Dendritic cell treated with granulocyte-macrophage colony-stimulating factor and Interleukin-4, amounts not matched to agents 40 ng/mL and 50 ng/mL, for 4 days (primary cell): Measurements from ENCODE around the gene C2CD3.

ENCODE experiments used
- H3K27ac Mint-ChIP-seq: one replicate; pipeline ENCODE4 v1.8.0; 2022; ENCODE audit warnings: mild to moderate bottlenecking, mixed read lengths
- H3K27me3 Mint-ChIP-seq: one replicate; pipeline ENCODE4 v1.8.0; 2022; ENCODE audit warnings: mild to moderate bottlenecking, mixed read lengths
- H3K36me3 Mint-ChIP-seq: one replicate; pipeline ENCODE4 v1.8.0; 2022; ENCODE audit warnings: low read depth, mixed read lengths
- H3K4me1 Mint-ChIP-seq: one replicate; pipeline ENCODE4 v1.8.0; 2022; ENCODE audit warnings: low read depth, mixed read lengths
- H3K4me3 Mint-ChIP-seq: one replicate; pipeline ENCODE4 v1.8.0; 2022; ENCODE audit warnings: mild to moderate bottlenecking, moderate library complexity, mixed read lengths
- H3K9me3 Mint-ChIP-seq: one replicate; pipeline ENCODE4 v1.8.0; 2022; ENCODE audit warnings: mixed read lengths
- intact Hi-C: fragments of 100-400 bp; cut with micrococcal nuclease; formaldehyde crosslinking; loops from one replicate; pipeline ENCODE4 v1.15.0; 2022

C2CD3 gene

DNA sequence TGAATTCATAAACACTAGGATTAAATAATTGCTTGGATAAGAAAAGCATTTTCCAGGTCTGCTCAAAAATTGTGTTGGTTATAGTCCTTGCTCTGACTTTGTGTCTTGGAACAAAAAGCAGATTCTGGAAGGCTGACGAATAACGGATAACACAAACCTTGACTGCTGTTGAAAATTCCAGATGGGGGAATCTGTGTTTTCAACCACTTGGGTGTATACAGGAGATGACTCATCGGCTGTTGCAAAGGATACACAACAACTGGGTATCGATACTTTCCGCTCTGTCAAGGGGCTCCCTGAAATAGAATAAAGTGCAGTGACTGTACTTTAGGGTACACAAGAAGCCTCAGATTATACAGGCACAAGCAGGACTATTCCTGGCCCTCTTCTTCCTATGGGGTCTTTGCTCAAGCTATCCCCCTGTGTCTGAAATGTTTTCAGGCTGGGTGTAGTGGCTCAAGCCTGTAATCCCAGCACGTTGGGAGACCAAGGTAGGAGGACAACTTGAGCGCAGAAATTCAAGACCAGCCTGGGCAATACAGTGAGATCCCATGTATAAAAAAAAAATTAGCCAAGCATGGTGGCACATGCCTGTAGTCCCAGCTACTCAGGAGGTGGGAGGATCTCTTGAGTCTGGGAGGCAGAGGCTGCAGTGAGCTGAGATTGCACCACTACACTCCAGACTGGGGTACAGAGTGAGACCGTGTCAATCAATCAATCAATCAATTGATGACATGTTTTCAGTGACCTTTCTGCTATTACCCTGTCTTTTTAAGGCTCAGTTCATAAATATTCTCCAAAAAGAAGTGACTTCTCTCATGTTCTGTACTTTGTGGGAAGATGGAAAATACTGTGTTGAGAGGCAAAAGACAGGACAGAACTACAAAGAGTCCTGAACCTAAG is 113.3 kb downstream of the C2CD3 start:
- Mint-ChIP-seq H3K9me3 (no peaks in the 10 kb centered on the region), H3K4me3 (no peak overlapping the region), H3K27ac (no peak overlapping the region)

DNA sequence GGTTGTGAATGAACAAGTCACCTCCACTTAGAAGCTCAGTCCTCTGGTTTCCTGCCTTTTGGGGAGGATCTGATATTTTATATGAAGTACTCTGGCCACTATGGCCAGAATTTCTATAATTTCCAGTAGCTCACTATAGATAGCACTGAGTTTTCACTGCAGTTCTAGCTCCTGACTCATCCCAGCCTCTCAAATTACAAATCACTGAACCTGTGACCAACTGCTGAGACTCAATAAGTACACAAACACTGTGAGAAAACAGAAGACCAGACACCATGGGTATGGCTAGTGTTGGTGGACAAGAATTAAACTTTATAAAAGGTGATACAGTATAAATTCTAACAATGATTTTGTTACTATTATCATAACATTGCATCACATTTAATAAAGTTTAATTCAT is 114.9 kb downstream of the C2CD3 start:
- Mint-ChIP-seq H3K4me1 (peaks cover 6% of the 10 kb centered on the region), H3K4me3 (no peak overlapping the region), H3K9me3 (no peaks in the 10 kb centered on the region), H3K36me3 (peaks cover 22% of the 10 kb centered on the region), H3K27ac (no peak overlapping the region), H3K27me3 (no peaks in the 10 kb centered on the region)
- intact Hi-C loops, result no loop called here

More for the DNA sequence above, 113.3 kb downstream of the C2CD3 start:
- peaks cover 6% of the 10 kb centered on the region for H3K4me1 Mint-ChIP-seq
- H3K36me3 Mint-ChIP-seq, result peaks cover 24% of the 10 kb centered on the region
- H3K27me3 Mint-ChIP-seq, result no peaks in the 10 kb centered on the region
- intact Hi-C loops, result no loop called here

DNA sequence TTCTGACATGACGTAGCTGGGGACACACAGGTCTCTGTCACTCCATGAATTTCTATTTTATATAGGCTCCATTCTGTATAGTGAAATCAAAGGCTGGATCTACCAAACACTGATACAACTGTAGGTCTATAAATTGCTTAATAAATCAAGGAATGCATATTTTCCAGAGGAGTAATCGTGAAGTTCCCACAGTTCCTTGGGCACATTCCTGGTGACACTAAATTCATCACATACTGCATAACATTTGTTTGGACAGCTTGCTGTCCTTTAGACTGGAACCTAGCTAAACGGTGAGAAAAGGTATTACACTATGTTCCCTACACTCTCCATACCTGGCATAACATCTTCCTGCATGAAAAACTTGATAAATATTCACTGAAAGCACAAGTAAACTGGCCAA is 120.3 kb downstream of the C2CD3 start:
- Mint-ChIP-seq H3K27ac (no peak overlapping the region), H3K4me1 (peaks cover 6% of the 10 kb centered on the region), H3K4me3 (no peak overlapping the region), H3K27me3 (no peaks in the 10 kb centered on the region), H3K36me3 (peaks cover 24% of the 10 kb centered on the region), H3K9me3 (no peaks in the 10 kb centered on the region)
- intact Hi-C loops, result no loop called here

DNA sequence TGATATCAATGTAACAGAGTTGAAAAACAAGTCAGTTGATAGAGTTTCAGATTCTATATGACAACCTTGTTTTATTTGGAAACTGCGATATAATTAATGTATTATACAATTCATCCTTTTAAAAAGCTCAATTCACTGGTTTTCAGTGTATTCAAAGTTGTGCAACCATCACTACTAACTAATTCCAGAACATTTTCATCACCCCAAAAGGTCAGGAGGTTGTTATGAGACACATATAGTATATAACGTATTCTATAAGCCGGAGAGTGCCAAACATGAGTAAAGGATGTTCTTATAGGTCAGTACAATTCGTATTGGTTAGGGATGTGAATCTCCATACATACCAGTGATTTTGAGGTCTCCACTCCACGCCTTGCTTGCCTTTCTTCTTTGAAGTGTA is 121.8 kb downstream of the C2CD3 start:
- no peaks in the 10 kb centered on the region for H3K4me1 Mint-ChIP-seq
- H3K36me3 Mint-ChIP-seq, result peaks cover 36% of the 10 kb centered on the region

DNA sequence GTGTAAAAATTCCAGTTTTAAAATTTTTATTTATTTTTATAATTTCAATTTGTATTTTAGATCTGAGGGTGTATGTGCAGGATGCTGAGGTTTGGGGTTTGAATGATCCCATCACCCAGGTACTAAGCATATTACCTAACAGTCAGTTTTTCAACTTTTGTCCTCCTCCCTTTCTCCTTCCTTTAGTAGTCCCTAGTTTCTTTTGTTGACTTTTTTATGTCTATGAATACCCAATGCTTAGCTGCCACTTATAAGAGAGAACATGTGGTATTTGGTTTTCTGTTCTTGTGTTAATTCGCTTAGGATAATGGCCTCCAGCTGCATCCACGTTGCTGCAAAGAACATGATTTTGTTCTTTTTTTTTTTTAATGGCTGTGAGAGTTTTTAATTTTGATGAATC is 126.3 kb downstream of the C2CD3 start:
- Mint-ChIP-seq H3K27ac (no peak overlapping the region), H3K36me3 (peaks cover 48% of the 10 kb centered on the region), H3K4me1 (no peaks in the 10 kb centered on the region), H3K4me3 (no peak overlapping the region), H3K9me3 (no peaks in the 10 kb centered on the region), H3K27me3 (no peaks in the 10 kb centered on the region)
- intact Hi-C loops, result no loop called here

More for the DNA sequence above, 121.8 kb downstream of the C2CD3 start:
- H3K9me3 Mint-ChIP-seq, result no peaks in the 10 kb centered on the region
- H3K27me3 Mint-ChIP-seq, result no peaks in the 10 kb centered on the region
- intact Hi-C loops, result no loop called here
- no peak overlapping the region for H3K4me3 Mint-ChIP-seq
- no peak overlapping the region for H3K27ac Mint-ChIP-seq

DNA sequence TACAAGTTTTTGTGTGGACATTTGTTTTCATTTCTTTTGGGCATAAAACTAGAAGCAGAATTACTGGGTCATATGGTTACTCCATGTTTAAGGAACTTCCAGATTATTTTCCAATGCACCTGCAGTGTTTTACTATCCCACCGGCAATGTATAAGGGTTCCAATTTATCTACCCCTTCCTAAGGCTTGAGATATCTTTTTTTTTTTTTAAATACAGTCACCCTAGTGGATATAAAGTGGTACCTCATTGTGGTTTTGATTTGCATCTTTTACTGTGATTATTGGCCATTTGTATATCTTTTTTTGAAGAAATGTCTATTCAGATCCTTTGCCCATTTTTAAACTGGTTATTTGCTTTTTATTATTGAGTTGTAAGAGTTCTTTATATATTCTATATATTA is 127.4 kb downstream of the C2CD3 start:
- H3K36me3 Mint-ChIP-seq, result peaks cover 52% of the 10 kb centered on the region
- no peaks in the 10 kb centered on the region for H3K27me3 Mint-ChIP-seq
- H3K9me3 Mint-ChIP-seq, result no peaks in the 10 kb centered on the region
- H3K4me1 Mint-ChIP-seq, result peaks cover 4% of the 10 kb centered on the region
- no peak overlapping the region for H3K4me3 Mint-ChIP-seq
- intact Hi-C loops, result no loop called here
- H3K27ac Mint-ChIP-seq, result no peak overlapping the region

DNA sequence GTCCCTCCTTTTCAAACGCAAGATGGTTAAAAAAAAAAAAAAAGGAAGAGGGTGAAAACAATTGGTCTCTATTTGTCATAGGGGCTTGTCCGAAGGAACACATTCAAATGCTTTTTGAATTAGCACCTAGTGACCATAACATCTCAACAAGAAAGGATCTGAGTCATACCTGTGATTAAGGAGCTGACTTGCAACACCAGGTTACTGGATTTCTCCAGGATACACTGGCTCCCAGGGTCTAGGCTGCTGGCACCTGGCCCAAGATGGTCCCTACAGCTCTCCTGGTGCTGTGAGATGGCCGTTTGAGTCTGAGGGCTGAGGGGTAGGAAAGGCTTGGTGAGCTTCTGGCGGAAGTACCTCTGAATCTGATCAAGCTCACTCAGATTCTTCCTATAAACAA is 133.5 kb downstream of the C2CD3 start:
- Mint-ChIP-seq H3K36me3 (peaks cover 63% of the 10 kb centered on the region), H3K27ac (no peak overlapping the region), H3K4me3 (no peak overlapping the region), H3K9me3 (no peaks in the 10 kb centered on the region), H3K4me1 (peaks cover 6% of the 10 kb centered on the region), H3K27me3 (no peaks in the 10 kb centered on the region)
- intact Hi-C loops, result no loop called here

DNA sequence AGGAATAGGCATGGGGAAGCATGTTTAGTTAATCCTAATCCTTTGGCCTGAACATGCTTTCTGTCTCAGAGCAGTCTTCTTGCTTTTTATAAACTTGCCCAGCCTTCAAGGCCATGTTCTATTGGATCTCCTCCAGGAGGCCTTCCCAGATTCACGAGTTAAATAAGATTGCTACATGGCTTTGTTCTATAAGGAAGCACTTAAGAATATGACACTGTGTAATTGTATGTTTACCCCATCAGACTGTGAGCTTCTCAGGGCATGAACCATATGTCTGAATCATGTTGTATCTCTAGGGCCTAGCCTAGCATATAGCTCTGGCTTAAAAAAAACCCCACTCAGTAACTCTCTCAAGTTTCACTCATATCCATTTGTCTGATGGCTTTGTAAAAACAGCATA is 135.5 kb downstream of the C2CD3 start:
- no peak overlapping the region for H3K27ac Mint-ChIP-seq
- no peaks in the 10 kb centered on the region for H3K9me3 Mint-ChIP-seq
- H3K36me3 Mint-ChIP-seq, result peaks cover 49% of the 10 kb centered on the region
- intact Hi-C loops, result no loop called here
- peaks cover 18% of the 10 kb centered on the region for H3K4me1 Mint-ChIP-seq
- no peak overlapping the region for H3K4me3 Mint-ChIP-seq
- no peaks in the 10 kb centered on the region for H3K27me3 Mint-ChIP-seq

DNA sequence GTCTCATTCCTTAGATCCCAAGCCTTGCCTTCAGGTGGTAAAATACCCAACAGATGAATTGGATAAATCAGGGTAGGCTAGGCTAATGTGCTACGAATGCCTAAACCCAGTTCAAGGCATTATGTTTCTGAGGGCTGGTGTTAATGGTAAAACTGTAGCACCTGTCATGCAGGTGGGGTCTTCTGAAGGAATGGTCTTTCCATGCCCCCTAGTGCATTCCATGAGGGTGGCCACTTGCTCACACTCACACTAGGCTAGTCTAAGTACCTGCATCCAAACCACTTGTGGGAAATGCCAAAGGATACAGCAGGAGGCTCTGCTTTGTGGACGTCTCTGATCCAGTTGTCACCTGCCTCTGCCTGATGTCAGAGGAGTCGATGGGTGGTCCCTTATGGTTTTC is 137.8 kb downstream of the C2CD3 start:
- intact Hi-C loops, result no loop called here
- Mint-ChIP-seq H3K27ac (no peak overlapping the region), H3K9me3 (no peaks in the 10 kb centered on the region), H3K4me1 (peaks cover 18% of the 10 kb centered on the region), H3K27me3 (no peaks in the 10 kb centered on the region), H3K4me3 (no peak overlapping the region), H3K36me3 (peaks cover 56% of the 10 kb centered on the region)

DNA sequence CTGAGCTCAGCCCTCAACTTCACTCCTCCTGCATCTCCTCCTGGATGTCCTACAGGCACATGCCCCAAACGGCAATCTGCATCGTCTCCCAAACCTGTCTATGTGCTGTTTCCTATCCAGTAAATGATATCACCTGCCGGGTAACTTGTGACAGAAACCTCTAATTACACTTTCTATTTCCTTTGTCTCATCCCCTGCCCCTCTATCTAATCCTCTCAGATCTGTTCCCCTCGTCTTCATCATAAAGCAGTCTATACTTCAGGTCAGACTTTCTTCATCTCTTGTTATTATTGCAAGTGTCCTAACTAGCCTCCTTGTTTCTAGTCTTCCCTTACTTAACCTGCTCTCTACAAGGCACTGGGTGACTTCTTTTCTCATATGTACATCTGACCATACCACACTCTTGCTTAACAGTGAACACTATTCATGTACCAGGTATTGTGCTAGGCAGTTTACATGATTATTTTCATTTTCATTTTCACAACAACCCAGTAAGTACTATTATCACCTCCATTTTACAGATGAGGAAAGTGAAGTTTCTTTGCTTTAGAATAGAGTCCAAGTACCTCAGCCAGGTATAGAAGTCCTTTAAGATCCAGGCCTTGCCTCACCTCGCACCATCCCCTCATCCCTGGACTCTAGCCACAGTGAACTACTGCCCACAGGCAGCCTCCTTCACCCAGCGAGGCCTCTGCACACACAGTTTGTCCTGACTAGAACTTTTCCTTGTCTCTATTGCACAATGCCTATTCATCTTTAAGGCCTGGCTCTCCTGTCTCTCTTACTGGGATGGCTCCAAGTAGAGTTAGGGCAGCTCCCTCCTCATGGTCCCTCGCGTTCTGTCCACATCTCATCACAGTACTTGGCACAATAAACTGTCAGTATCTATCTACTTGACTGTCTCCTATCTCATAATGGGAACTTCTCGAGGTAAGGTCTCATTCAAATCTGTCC is 139.8 kb downstream of the C2CD3 start:
- intact Hi-C loops, result no loop called here
- Mint-ChIP-seq H3K36me3 (peaks cover 39% of the 10 kb centered on the region), H3K9me3 (no peaks in the 10 kb centered on the region), H3K4me3 (no peak overlapping the region), H3K4me1 (peaks cover 31% of the 10 kb centered on the region), H3K27ac (no peak overlapping the region), H3K27me3 (no peaks in the 10 kb centered on the region)

DNA sequence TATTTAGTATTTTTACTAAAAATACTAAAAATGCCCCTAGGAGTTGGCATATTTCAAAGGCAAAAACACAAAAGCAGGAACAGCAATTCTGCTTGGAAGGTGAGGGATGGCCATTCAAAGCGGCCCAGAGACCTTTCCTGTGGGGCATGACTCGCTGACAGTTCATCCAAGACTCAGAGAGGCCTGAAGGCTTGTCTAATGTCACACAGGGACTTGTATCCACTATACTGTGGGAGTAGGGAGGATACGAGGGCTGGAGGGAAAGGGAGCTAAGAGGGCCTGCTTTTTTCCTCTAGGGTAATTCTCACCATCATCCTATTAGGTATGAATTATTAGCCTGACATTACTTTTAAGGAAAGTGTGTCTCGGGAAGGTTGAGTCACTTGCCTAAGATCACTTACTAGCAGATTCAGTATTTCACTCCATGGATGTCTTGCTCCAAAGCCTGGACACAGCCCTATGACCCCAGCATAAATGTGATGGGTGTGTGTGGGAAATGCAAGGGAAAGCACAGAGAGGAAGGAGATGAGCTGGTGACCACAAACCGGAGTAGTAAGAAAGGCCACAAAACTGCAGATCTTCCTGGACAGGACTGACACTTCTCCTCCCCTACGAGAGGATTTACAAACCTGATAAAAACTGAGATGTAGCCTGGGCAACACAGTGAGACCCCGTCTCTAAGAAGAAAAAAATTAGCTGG is 145.2 kb downstream of the C2CD3 start:
- peak overlapping the region; percentile 4 for H3K4me3 Mint-ChIP-seq
- peaks cover 16% of the 10 kb centered on the region for H3K36me3 Mint-ChIP-seq
- peaks cover 36% of the 10 kb centered on the region for H3K4me1 Mint-ChIP-seq
- H3K27me3 Mint-ChIP-seq, result no peaks in the 10 kb centered on the region
- H3K9me3 Mint-ChIP-seq, result no peaks in the 10 kb centered on the region
- peak overlapping the region; percentile 74 for H3K27ac Mint-ChIP-seq
- intact Hi-C loops, result loop anchor here (2.0 kb wide), 1 partner anchor 45 kb away; no protein-coding TSS in a partner anchor

DNA sequence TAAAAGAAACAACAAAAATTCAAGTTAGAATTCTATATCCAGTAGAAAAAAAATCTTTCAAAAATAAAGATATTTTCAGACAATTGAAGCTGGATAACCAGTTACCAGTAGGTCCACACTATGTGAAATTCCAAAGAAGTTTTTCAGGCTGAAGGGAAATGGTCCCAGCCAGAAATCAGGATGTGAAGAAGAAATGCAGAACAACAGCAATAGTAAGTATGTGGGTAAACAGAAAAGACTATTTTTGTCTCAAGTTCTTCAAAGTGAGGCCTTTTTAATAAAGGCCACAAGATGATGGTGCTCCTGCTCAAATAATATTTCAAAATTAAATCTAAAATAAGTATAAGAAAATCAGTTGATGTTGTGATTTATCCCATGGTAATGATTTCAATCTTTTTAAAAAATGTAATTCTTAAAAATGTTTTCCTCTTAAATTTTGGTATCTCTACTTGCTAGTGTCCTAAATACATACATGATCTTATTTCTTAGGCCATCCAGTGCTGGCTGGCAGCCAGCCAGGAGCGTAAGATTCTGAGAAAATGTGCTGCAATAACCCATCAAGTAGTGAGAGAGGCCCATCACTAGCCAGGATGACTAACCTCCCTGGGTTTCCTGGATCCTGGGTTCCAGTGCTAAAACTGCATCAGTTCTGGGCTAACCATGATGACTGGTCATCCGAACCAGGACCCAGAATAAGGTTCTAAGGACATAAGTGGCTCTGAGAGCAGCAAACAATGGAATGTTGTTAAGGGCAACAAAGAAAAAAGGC is 146.4 kb downstream of the C2CD3 start:
- no peaks in the 10 kb centered on the region for H3K9me3 Mint-ChIP-seq
- intact Hi-C loops, result loop anchor here (2.0 kb wide), 1 partner anchor 44 kb away; no protein-coding TSS in a partner anchor
- peaks cover 32% of the 10 kb centered on the region for H3K4me1 Mint-ChIP-seq
- H3K36me3 Mint-ChIP-seq, result peaks cover 10% of the 10 kb centered on the region
- no peaks in the 10 kb centered on the region for H3K27me3 Mint-ChIP-seq
- H3K4me3 Mint-ChIP-seq, result no peak overlapping the region
- H3K27ac Mint-ChIP-seq, result peak overlapping the region; percentile 74

DNA sequence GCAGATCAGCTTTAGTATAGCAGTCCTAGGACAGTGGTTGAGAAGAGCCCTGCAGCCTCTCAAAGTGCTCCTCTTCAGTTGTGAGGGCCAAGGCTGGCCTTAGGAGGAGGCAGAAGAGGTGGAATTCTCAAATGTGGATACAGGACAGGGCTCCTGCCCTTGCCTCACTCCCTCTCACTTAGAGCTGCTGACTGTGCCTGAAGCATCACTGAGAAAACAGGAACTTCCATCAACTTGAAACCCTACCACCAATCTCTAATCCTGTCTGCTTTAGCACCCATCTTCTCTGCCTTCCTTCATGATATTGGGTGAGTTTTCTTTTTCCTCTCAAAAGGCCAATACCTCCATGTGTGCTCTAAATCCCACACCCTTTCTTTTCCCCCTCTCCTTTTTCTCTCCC is 147.5 kb downstream of the C2CD3 start:
- Mint-ChIP-seq H3K27me3 (no peaks in the 10 kb centered on the region), H3K27ac (no peak overlapping the region), H3K9me3 (no peaks in the 10 kb centered on the region), H3K4me1 (peaks cover 28% of the 10 kb centered on the region), H3K4me3 (no peak overlapping the region), H3K36me3 (no peaks in the 10 kb centered on the region)
- intact Hi-C loops, result no loop called here
